ENCODE results near the gene SLF2. TPM values are rescaled to one million over a fixed set of nuclear protein-coding genes. Genes with fewer than 3 reads are reported as not detected.
"Not testable (repeated sequence)": the region's sequence is repeated elsewhere in the genome, so short reads cannot be mapped to it uniquely, and the experiment has no call there.

SLF2 gene
- total RNA-seq, 1 donor from 2014 or later = 18.9 TPM

GRCh38 chr10:100972115-100972903, 59.5 kb downstream of the SLF2 start:
- no peak for DNase-seq
- intact Hi-C loops (cut with micrococcal nuclease) = no loop called here
- no peak for ATAC-seq

GRCh38 chr10:100972904-100973535, 60.3 kb downstream of the SLF2 start:
- intact Hi-C loops (cut with micrococcal nuclease) = no loop called here
- ATAC-seq = no peak
- no peak for DNase-seq

GRCh38 chr10:100975397-100975796, 62.6 kb downstream of the SLF2 start:
- DNase-seq; intact Hi-C loops (cut with micrococcal nuclease); ATAC-seq: not testable (repeated sequence)

- ATAC-seq (no peak), DNase-seq (no peak)
- intact Hi-C loops (cut with micrococcal nuclease) = no loop called here
Observed at GRCh38 chr10:100976906-100977305, 64.1 kb downstream of the SLF2 start.

GRCh38 chr10:100977436-100977835, 64.7 kb downstream of the SLF2 start:
- no peak for ATAC-seq
- DNase-seq = no peak
- intact Hi-C loops (cut with micrococcal nuclease) = no loop called here

GRCh38 chr10:100978121-100978900, 65.5 kb downstream of the SLF2 start:
- DNase-seq (no peak), ATAC-seq (no peak)
- intact Hi-C loops (cut with micrococcal nuclease) = no loop called here

- ATAC-seq = no peak
- intact Hi-C loops (cut with micrococcal nuclease) = no loop called here
- DNase-seq = no peak
Observed at GRCh38 chr10:100978901-100979195, 66.1 kb downstream of the SLF2 start.

GRCh38 chr10:100979791-100980272, 67.1 kb downstream of the SLF2 start:
- DNase-seq (no peak), ATAC-seq (no peak)
- intact Hi-C loops (cut with micrococcal nuclease) = no loop called here

- no peak for DNase-seq
- intact Hi-C loops (cut with micrococcal nuclease) = no loop called here
Observed at GRCh38 chr10:100980311-100980710, 67.5 kb downstream of the SLF2 start.

GRCh38 chr10:100980711-100981110, 67.9 kb downstream of the SLF2 start:
- intact Hi-C loops (cut with micrococcal nuclease) = no loop called here
- no peak for ATAC-seq
- DNase-seq = no peak

More at GRCh38 chr10:100980311-100980710, 67.5 kb downstream of the SLF2 start:
- ATAC-seq = no peak

GRCh38 chr10:100981178-100981772, 68.5 kb downstream of the SLF2 start:
- DNase-seq (no peak), ATAC-seq (no peak)
- intact Hi-C loops (cut with micrococcal nuclease) = no loop called here

- no peak for ATAC-seq
- intact Hi-C loops (cut with micrococcal nuclease) = no loop called here
- no peak for DNase-seq
Observed at GRCh38 chr10:100982916-100983830, 70.4 kb downstream of the SLF2 start.

GRCh38 chr10:100983868-100984671, 71.3 kb downstream of the SLF2 start:
- ATAC-seq (no peak), DNase-seq (no peak)
- intact Hi-C loops (cut with micrococcal nuclease) = no loop called here

- ATAC-seq (no peak), DNase-seq (no peak)
- intact Hi-C loops (cut with micrococcal nuclease) = no loop called here
Observed at GRCh38 chr10:100984672-100985177, 72.0 kb downstream of the SLF2 start.

- DNase-seq (no peak), ATAC-seq (no peak)
- intact Hi-C loops (cut with micrococcal nuclease) = no loop called here
Observed at GRCh38 chr10:100985336-100985735, 72.6 kb downstream of the SLF2 start.

- no peak for ATAC-seq
Observed at GRCh38 chr10:100986623-100986951, 73.8 kb downstream of the SLF2 start.

GRCh38 chr10:100986952-100987684, 74.4 kb downstream of the SLF2 start, which contains the start of the genes MRPL43 and TWNK:
MRPL43 (minus strand) TSS chr10:100987497; CDS start chr10:100987443, 54 bp downstream.
TWNK (plus strand) TSS chr10:100987543; CDS start chr10:100988211, 668 bp downstream.
- intact Hi-C loops (cut with micrococcal nuclease) = no loop called here
- DNase-seq = peak; percentile 89
- peak; percentile 90 for ATAC-seq

More at GRCh38 chr10:100986623-100986951, 73.8 kb downstream of the SLF2 start:
- intact Hi-C loops (cut with micrococcal nuclease) = no loop called here
- DNase-seq = no peak

Data from left ventricle myocardium superior (tissue), 1 donor.